HepG2 (cell line): ENCODE results near the gene NT5C2. TPM values are rescaled to one million over a fixed set of nuclear protein-coding genes. Genes with fewer than 3 reads are reported as not detected.
A peak's percentile ranks its signal among the peaks of the same experiment; 100 is the strongest.

Source experiments
- CC2D1A ChIP-seq: sonication (generic); formaldehyde crosslinking; IDR thresholded peaks from 2 replicates; pipeline ENCODE4 v1.8.1; 2023; ENCODE audit warnings: mild to moderate bottlenecking, missing genetic modification reagents
- ETV6 ChIP-seq: sonication (generic); formaldehyde crosslinking; conservative IDR thresholded peaks from 2 replicates; pipeline ENCODE4 v1.4.0; 2020; ENCODE audit warnings: missing genetic modification reagents
- FOSL2 ChIP-seq: sonication (generic); formaldehyde crosslinking; IDR thresholded peaks from 2 replicates; pipeline ENCODE4 v1.4.0; 2020; ENCODE audit warnings: missing genetic modification reagents
- HMGXB3 ChIP-seq: sonication (generic); formaldehyde crosslinking; IDR thresholded peaks from 2 replicates; pipeline ENCODE4 v1.4.0; 2020; ENCODE audit warnings: missing genetic modification reagents, borderline replicate concordance
- HOXD1 ChIP-seq: sonication (generic); formaldehyde crosslinking; IDR thresholded peaks from 2 replicates; pipeline ENCODE4 v1.5.0; 2020; ENCODE audit warnings: missing genetic modification reagents
- ISL2 ChIP-seq: sonication (generic); formaldehyde crosslinking; IDR thresholded peaks from 2 replicates; pipeline ENCODE4 v1.5.0; 2020; ENCODE audit warnings: missing genetic modification reagents
- JDP2 ChIP-seq: sonication (generic); formaldehyde crosslinking; IDR thresholded peaks from 2 replicates; pipeline ENCODE4 v1.8.1; 2022; ENCODE audit warnings: missing genetic modification reagents, borderline replicate concordance
- MIXL1 ChIP-seq: IDR thresholded peaks from 2 replicates; pipeline ENCODE4 v1.6.1; 2016
- PITX1 ChIP-seq: sonication (generic); formaldehyde crosslinking; IDR thresholded peaks from 2 replicates; pipeline ENCODE4 v1.5.1; 2020; ENCODE audit warnings: mild to moderate bottlenecking, missing genetic modification reagents
- POGK ChIP-seq: sonication (generic); formaldehyde crosslinking; conservative IDR thresholded peaks from 2 replicates; pipeline ENCODE4 v1.8.0; 2022; ENCODE audit warnings: mild to moderate bottlenecking, moderate library complexity, missing genetic modification reagents
- SIX4 ChIP-seq: sonication (generic); formaldehyde crosslinking; IDR thresholded peaks from 2 replicates; pipeline ENCODE4 v1.4.0; 2020; ENCODE audit warnings: missing genetic modification reagents
- SMAD1 ChIP-seq: sonication (generic); formaldehyde crosslinking; IDR thresholded peaks from 2 replicates; pipeline ENCODE4 v1.4.0; 2020; ENCODE audit warnings: missing genetic modification reagents, low read depth, mild to moderate bottlenecking, borderline replicate concordance
- THAP11 ChIP-seq: IDR thresholded peaks from 2 replicates; pipeline ENCODE4 v1.6.1; 2016; ENCODE audit warnings: missing biosample characterization, missing genetic modification reagents
- U2AF2 ChIP-seq: fragments of 200-400 bp; formaldehyde crosslinking; IDR thresholded peaks from 2 replicates; pipeline ENCODE4 v1.6.1; 2017; ENCODE audit warnings: low read depth, mild to moderate bottlenecking, low read length
- ZIK1 ChIP-seq: sonication (generic); formaldehyde crosslinking; IDR thresholded peaks from 2 replicates; pipeline ENCODE4 v1.5.0; 2020; ENCODE audit warnings: mild to moderate bottlenecking, low read depth, missing genetic modification reagents, borderline replicate concordance
- ZNF12 ChIP-seq: sonication (generic); formaldehyde crosslinking; IDR thresholded peaks from 2 replicates; pipeline ENCODE4 v1.5.0; 2020; ENCODE audit warnings: missing genetic modification reagents
- ZNF709 ChIP-seq: sonication (generic); formaldehyde crosslinking; IDR thresholded peaks from 2 replicates; pipeline ENCODE4 v1.5.0; 2020; ENCODE audit warnings: mild to moderate bottlenecking, missing genetic modification reagents
- ZNF766 ChIP-seq: sonication (generic); formaldehyde crosslinking; IDR thresholded peaks from 2 replicates; pipeline ENCODE4 v1.5.0; 2020; ENCODE audit warnings: missing genetic modification reagents, borderline replicate concordance
- ZNF775 ChIP-seq: sonication (generic); formaldehyde crosslinking; IDR thresholded peaks from 2 replicates; pipeline ENCODE4 v1.4.0; 2020; ENCODE audit warnings: missing genetic modification reagents, mild to moderate bottlenecking, moderate library complexity, borderline replicate concordance
- ZNF891 ChIP-seq: sonication (generic); formaldehyde crosslinking; IDR thresholded peaks from 2 replicates; pipeline ENCODE4 v1.5.0; 2020; ENCODE audit warnings: mild to moderate bottlenecking, missing genetic modification reagents
- polyA plus RNA-seq, 8 experiments: library from polyadenylated mRNA; depleted of rRNA in 3 of 8; stranded (reverse) in 7 of 8; unstranded in 1 of 8; fragments of >200 nt; fragmentation: Illumina TruSeq in 4 of 8; extraction: Trizol in 4 of 8; gene quantifications; 2 replicates each; pipeline versions ENCODE4 v1.2.1 to v1.2.3, GENCODE V29; 2011 to 2016; ENCODE audit warnings: low read depth in 4 of 8, missing spikeins in 1 of 8, mixed read lengths in 1 of 8; ENCODE audit not compliant: insufficient read depth in 1 of 8
- total RNA-seq, 5 experiments: library from RNA; depleted of rRNA; stranded (reverse); fragments of >200 nt; fragmentation: Illumina TruSeq; extraction: Trizol; gene quantifications; 2 replicates each; pipeline ENCODE4 v1.2.3, GENCODE V29; 2016; ENCODE audit warnings: low read depth in 1 of 5
- TF ChIP-seq, protein P1 (sequence below): IDR thresholded peaks from 2 replicates; pipeline ENCODE4 v1.6.1; 2016; ENCODE audit warnings: missing biosample characterization, missing genetic modification reagents, low read depth
- TF ChIP-seq, protein P2 (sequence below): sonication (generic); formaldehyde crosslinking; IDR thresholded peaks from 2 replicates; pipeline ENCODE4 v1.5.0; 2020; ENCODE audit warnings: missing genetic modification reagents, mild to moderate bottlenecking, borderline replicate concordance

NT5C2 gene
- total and polyA plus RNA-seq, 2 of the 13 experiments (the other 11 are each of a cell fraction or from before 2014, with no cell fraction given) = 40.6 to 55.2 TPM

DNA sequence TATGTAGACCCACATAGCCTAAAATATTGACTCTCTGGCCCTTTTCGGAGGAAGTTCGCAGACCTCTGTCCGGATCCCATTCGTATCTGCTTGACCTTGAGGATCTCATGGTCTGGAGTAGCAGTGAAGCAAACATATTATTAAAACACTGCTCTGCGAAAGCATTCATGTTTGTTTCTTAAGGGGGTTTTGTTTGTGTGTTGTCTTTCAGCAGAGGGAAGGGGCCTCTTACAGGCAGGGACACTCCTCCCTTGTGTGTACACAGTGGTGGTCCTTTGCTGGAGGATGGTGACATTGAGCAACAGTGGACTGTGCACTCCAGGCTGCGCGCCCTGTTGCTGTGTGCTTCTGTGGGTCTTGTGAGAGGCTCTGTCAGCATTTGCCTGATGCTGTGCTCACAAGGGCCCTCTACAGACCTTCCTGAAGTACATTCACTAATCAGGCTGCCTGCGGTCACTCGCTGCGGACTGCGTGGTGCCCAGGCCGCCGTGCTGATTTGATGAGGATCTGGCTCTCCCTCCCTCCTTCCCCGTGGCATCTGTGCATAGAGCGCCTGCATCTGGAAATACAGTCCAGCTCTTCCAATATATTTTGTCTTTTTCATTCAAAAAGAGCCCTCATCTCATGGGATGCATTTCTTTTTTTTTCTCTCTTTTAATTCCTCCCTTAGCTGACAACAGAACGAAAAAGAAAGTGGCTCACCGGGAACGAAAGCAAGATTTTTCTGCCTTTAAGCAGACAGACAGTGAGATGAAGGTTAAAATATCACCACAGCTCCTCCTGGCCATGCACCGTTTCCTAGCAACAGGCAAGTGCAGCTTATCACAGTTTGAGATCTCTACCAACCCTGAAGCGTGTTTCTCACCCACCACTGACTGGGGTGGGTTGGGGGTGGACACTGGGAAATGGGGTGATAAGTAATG lies 139.2 kb downstream of the NT5C2 start (continued):
- TF ChIP-seq ISL2 (CRISPR knock-in tag) (peak; percentile 83), JDP2 (CRISPR knock-in tag) (no peak), SIX4 (peak; percentile 81), ZNF709 (CRISPR knock-in tag) (no peak), PITX1 (peak; percentile 91), ZNF775 (no peak), HOXD1 (CRISPR knock-in tag) (peak; percentile 72; the same call in 1 of the 2 replicates), CC2D1A (peak; percentile 56; the same call in 1 of the 2 replicates), ZIK1 (CRISPR knock-in tag) (0 out of 2 replicates have a peak, but pooled peaks have one; percentile 52), FOSL2 (peak; percentile 82), U2AF2 (no peak), ZNF891 (CRISPR knock-in tag) (peak; percentile 50; the same call in 1 of the 2 replicates), POGK (peak; percentile 99), ZNF766 (CRISPR knock-in tag) (peak; percentile 82; the same call in 1 of the 2 replicates), ETV6 (CRISPR knock-in tag) (no peak), MIXL1 (peak; percentile 94), HMGXB3 (CRISPR knock-in tag) (peak; percentile 91; the same call in 1 of the 2 replicates), THAP11 (CRISPR knock-in tag) (peak; percentile 83), SMAD1 (CRISPR knock-in tag) (peak; percentile 78; the same call in 1 of the 2 replicates), ZNF12 (CRISPR knock-in tag) (peak; percentile 84)
- TF ChIP-seq, protein P1, sequence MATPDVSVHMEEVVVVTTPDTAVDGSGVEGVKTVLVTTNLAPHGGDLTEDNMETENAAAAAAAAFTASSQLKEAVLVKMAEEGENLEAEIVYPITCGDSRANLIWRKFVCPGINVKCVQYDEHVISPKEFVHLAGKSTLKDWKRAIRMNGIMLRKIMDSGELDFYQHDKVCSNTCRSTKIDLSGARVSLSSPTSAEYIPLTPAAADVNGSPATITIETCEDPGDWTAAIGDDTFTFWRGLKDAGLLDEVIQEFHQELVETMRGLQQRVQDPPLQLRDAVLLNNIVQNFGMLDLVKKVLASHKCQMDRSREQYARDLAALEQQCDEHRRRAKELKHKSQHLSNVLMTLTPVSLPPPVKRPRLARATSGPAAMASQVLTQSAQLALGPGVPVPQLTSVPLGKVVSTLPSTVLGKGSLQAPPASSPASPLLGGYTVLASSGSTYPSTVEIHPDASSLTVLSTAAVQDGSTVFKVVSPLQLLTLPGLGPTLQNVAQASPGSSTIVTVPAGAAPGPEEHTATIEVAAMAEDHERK (CRISPR knock-in tag) = 0 out of 2 replicates have a peak, but pooled peaks have one; percentile 43
- TF ChIP-seq, protein P2, sequence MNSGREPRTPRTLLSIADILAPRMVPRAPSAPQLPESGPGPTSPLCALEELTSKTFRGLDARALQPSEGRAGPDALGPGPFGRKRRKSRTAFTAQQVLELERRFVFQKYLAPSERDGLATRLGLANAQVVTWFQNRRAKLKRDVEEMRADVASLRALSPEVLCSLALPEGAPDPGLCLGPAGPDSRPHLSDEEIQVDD (CRISPR knock-in tag) = no peak
